Left ventricle myocardium inferior (tissue), 1 donor: ENCODE data around the gene SAA2. TPM values are rescaled to one million over a fixed set of nuclear protein-coding genes. Genes with fewer than 3 reads are reported as not detected.
"Not testable (repeated sequence)": the region's sequence is repeated elsewhere in the genome, so short reads cannot be mapped to it uniquely, and the experiment has no call there.

ENCODE experiments used
- DNase-seq: peaks from one replicate; pipeline ENCODE4 v3.0.0-alpha.2; 2020
- H3K27ac ChIP-seq: fragments of 200-600 bp; replicated peaks from 2 replicates; pipeline ENCODE4 v1.8.0; 2021
- H3K27me3 ChIP-seq: fragments of 200-600 bp; 2 replicates; pipeline ENCODE4 v1.8.0; 2021; ENCODE audit warnings: low read depth
- H3K36me3 ChIP-seq: fragments of 200-600 bp; 2 replicates; pipeline ENCODE4 v1.8.0; 2021
- H3K4me1 ChIP-seq: fragments of 200-600 bp; 2 replicates; pipeline ENCODE4 v1.8.0; 2021
- H3K4me3 ChIP-seq: fragments of 200-600 bp; 2 replicates; pipeline ENCODE4 v1.8.0; 2021; ENCODE audit warnings: mild to moderate bottlenecking, moderate library complexity
- H3K9me3 ChIP-seq: fragments of 200-600 bp; replicated peaks from 2 replicates; pipeline ENCODE4 v1.8.0; 2021
- intact Hi-C: fragments of 100-400 bp; cut with micrococcal nuclease; formaldehyde crosslinking; loops from one replicate; pipeline ENCODE4 v1.11.0; 2022
- total RNA-seq: library from RNA; stranded (reverse); fragmentation: NEBNext Ultra II Directional; extraction: Animal tissue kit (Norgen Biotek cat#: 25700); gene quantifications from one replicate; pipeline ENCODE4 v1.2.1, GENCODE V29; 2021
- TF ChIP-seq, protein P1 (sequence below): fragments of 200-600 bp; IDR thresholded peaks from 2 replicates; pipeline ENCODE4 v1.8.0; 2021; ENCODE audit warnings: antibody characterized with exemption, mild to moderate bottlenecking, borderline replicate concordance
- donor health status: DM: no; HTN: yes; CAD: no; lungs with severe emphysema.

Gene SAA2
- total RNA-seq, 1 donor from 2014 or later = 0.60 TPM

- Histone ChIP-seq H3K27ac (no peak overlapping the region), H3K36me3 (peaks cover 63% of the 10 kb centered on the region), H3K9me3 (no peaks in the 10 kb centered on the region), H3K4me1 (no peaks in the 10 kb centered on the region), H3K4me3 (no peak overlapping the region), H3K27me3 (no peaks in the 10 kb centered on the region)
- DNase-seq = no peak
- TF ChIP-seq, protein P1, sequence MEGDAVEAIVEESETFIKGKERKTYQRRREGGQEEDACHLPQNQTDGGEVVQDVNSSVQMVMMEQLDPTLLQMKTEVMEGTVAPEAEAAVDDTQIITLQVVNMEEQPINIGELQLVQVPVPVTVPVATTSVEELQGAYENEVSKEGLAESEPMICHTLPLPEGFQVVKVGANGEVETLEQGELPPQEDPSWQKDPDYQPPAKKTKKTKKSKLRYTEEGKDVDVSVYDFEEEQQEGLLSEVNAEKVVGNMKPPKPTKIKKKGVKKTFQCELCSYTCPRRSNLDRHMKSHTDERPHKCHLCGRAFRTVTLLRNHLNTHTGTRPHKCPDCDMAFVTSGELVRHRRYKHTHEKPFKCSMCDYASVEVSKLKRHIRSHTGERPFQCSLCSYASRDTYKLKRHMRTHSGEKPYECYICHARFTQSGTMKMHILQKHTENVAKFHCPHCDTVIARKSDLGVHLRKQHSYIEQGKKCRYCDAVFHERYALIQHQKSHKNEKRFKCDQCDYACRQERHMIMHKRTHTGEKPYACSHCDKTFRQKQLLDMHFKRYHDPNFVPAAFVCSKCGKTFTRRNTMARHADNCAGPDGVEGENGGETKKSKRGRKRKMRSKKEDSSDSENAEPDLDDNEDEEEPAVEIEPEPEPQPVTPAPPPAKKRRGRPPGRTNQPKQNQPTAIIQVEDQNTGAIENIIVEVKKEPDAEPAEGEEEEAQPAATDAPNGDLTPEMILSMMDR = no peak
- intact Hi-C loops = no loop called here
Measured at GRCh38 chr11:18280438-18281045, 32.1 kb upstream of the SAA2 start.

GRCh38 chr11:18277565-18278271 is 29.2 kb upstream of the SAA2 start:
- intact Hi-C loops = no loop called here
- H3K27me3 ChIP-seq = no peaks in the 10 kb centered on the region
- H3K27ac ChIP-seq = no peak overlapping the region
- no peak overlapping the region for H3K4me3 ChIP-seq
- H3K9me3 ChIP-seq = no peaks in the 10 kb centered on the region
- TF ChIP-seq, protein P1 = no peak
- peaks cover 37% of the 10 kb centered on the region for H3K36me3 ChIP-seq
- H3K4me1 ChIP-seq = no peaks in the 10 kb centered on the region
- no peak for DNase-seq

GRCh38 chr11:18271206-18271605 is 22.7 kb upstream of the SAA2 start:
- intact Hi-C loops = no loop called here

GRCh38 chr11:18270102-18270501 is 21.6 kb upstream of the SAA2 start:
- no peak overlapping the region for H3K27ac ChIP-seq
- no peaks in the 10 kb centered on the region for H3K9me3 ChIP-seq
- H3K36me3 ChIP-seq = no peaks in the 10 kb centered on the region
- no peak for DNase-seq
- no peak overlapping the region for H3K4me3 ChIP-seq
- peaks cover 5% of the 10 kb centered on the region for H3K27me3 ChIP-seq
- no peaks in the 10 kb centered on the region for H3K4me1 ChIP-seq
- TF ChIP-seq, protein P1 = no peak
- intact Hi-C loops = no loop called here

More at GRCh38 chr11:18271206-18271605, 22.7 kb upstream of the SAA2 start:
- H3K4me1 ChIP-seq = no peaks in the 10 kb centered on the region
- H3K4me3 ChIP-seq = no peak overlapping the region
- no peaks in the 10 kb centered on the region for H3K9me3 ChIP-seq
- TF ChIP-seq, protein P1 = no peak
- no peaks in the 10 kb centered on the region for H3K36me3 ChIP-seq
- DNase-seq = no peak
- H3K27ac ChIP-seq = no peak overlapping the region
- no peaks in the 10 kb centered on the region for H3K27me3 ChIP-seq

- H3K4me1 ChIP-seq, DNase-seq, H3K27me3 ChIP-seq, H3K36me3 ChIP-seq, H3K9me3 ChIP-seq, H3K27ac ChIP-seq, intact Hi-C loops, H3K4me3 ChIP-seq: not testable (repeated sequence)
Measured at GRCh38 chr11:18269252-18269651, 20.8 kb upstream of the SAA2 start.

DNA sequence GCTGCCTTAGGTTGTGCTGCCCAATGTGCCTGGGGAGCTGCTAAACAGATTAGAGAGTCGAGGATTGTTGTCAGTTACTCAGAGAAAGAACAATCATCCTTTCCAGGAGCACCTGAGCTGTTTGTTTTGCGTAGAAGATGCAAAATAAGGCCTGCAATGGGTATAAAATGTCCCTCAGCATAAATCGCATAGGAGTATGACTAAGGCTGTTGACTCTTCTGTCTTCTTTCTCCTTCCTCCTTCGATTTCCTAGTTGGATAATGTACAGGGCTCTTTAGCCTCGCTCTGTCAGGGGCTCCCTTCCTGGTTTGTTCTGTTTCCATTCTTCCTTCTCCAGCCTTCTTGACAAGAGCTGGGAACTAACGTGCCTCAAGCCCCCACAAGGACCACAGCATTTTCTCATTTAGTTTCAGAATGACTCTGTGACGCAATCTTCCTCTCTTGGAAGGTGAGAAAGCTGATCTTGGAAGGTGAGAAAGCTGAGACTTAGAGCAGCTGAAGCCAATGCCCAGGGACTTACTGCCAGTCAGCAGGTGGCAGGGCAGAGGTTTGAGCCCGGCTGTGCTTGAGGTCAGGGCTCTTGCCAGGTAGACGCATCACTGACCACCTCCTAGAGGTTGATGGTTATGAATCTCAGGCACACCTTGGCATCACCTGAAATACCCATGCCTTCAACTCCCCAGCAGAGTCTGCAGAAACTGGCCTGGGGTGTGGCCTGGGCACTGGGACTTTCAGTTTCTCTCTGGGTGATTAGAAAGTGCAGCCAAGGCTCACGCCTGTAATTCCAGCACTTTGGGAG is 19.1 kb upstream of the SAA2 start:
- H3K4me3 ChIP-seq, H3K9me3 ChIP-seq, H3K27me3 ChIP-seq, H3K27ac ChIP-seq, DNase-seq, H3K4me1 ChIP-seq, intact Hi-C loops, H3K36me3 ChIP-seq: not testable (repeated sequence)
